ENCODE measurements around the gene PPP1R13B. TPM values are rescaled to one million over a fixed set of nuclear protein-coding genes. Genes with fewer than 3 reads are reported as not detected.

Gene PPP1R13B
- total RNA-seq, 4 donors from 2014 or later: 19.9 to 25.2 (median 23.6) TPM

DNA sequence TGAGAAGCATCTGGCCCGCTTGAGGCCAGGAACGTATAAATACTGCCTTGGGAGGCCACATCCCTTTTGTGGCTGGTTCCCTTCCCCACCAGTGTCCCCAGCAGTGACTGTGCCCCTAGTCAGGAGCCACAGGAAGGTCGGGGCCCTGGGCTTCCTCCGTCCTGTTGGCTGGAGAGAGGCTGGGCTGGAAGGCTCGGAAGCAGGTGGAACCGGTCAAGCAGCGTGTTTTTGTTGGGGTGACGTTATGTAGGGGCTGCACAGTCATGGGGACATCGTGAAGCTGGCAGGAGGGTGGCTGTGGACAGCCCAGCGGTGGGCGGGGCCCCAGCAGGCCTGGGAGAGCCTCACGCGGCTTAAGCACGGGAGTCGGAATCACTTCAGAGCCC is 142.3 kb downstream of the PPP1R13B start:
- no peaks in the 10 kb centered on the region for H3K9me3 ChIP-seq
- 40% methylated on average over 7 of the region's 15 CpGs for WGBS
- peaks cover 34 to 73% (median 60%) of the 10 kb centered on the region in 4 donors for H3K4me1 ChIP-seq
- no peak for DNase-seq (ENCODE audit: extremely low spot score)
- H3K27ac ChIP-seq (replicated peaks in 1 of 4): peak overlapping the region; percentile 23 to 74 (median 53)
- no peaks in the 10 kb centered on the region for H3K27me3 ChIP-seq
- H3K4me3 ChIP-seq: peak overlapping the region in 1 of 4 donors; percentile 11
- intact Hi-C loops (cut with DNase I): no loop called here
- H3K36me3 ChIP-seq: peaks cover 21 to 77% (median 69%) of the 10 kb centered on the region in 4 donors
- TF ChIP-seq, protein P1, sequence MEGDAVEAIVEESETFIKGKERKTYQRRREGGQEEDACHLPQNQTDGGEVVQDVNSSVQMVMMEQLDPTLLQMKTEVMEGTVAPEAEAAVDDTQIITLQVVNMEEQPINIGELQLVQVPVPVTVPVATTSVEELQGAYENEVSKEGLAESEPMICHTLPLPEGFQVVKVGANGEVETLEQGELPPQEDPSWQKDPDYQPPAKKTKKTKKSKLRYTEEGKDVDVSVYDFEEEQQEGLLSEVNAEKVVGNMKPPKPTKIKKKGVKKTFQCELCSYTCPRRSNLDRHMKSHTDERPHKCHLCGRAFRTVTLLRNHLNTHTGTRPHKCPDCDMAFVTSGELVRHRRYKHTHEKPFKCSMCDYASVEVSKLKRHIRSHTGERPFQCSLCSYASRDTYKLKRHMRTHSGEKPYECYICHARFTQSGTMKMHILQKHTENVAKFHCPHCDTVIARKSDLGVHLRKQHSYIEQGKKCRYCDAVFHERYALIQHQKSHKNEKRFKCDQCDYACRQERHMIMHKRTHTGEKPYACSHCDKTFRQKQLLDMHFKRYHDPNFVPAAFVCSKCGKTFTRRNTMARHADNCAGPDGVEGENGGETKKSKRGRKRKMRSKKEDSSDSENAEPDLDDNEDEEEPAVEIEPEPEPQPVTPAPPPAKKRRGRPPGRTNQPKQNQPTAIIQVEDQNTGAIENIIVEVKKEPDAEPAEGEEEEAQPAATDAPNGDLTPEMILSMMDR (IDR thresholded peaks at IDR 0.05): no peak
- TF ChIP-seq POLR2A (IDR thresholded peaks at IDR 0.05; ENCODE audit: low read depth) (no peak), EP300 (IDR thresholded peaks at IDR 0.05) (no peak), POLR2AphosphoS5 (IDR thresholded peaks at IDR 0.05) (peak in 1 of 2 donors; percentile 31)

DNA sequence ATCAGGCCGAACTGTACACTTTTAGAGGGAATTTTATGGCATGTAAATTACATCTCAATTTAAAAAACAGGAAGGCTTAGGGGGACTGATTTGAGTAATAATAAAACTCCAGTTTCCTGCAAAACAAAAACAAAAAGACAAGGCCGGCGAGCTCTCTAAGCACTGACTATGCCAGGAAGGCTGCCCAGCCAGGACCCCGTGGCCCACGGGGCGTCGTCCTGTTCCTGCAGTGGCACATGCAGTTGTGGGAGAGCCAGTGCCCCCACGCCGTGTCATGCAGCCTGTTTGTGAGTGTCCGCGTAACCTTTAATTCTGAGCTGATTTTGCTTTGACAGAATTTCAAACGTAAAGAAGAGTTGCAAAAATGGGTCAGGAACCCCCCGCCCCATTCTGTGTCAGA is 142.7 kb downstream of the PPP1R13B start:
- intact Hi-C loops (cut with DNase I): no loop called here
- H3K9me3 ChIP-seq: no peaks in the 10 kb centered on the region
- H3K4me3 ChIP-seq: no peak overlapping the region
- TF ChIP-seq, protein P1 (IDR thresholded peaks at IDR 0.05): no peak
- no peak for TF ChIP-seq POLR2AphosphoS5 (IDR thresholded peaks at IDR 0.05)
- TF ChIP-seq POLR2A (IDR thresholded peaks at IDR 0.05; ENCODE audit: low read depth): no peak
- no peak for TF ChIP-seq EP300 (IDR thresholded peaks at IDR 0.05)
- H3K4me1 ChIP-seq: peaks cover 38 to 77% (median 61%) of the 10 kb centered on the region in 4 donors
- WGBS: 61% methylated on average over 13 of the region's 13 CpGs
- DNase-seq (ENCODE audit: extremely low spot score): no peak
- H3K27me3 ChIP-seq: no peaks in the 10 kb centered on the region
- peaks cover 21 to 78% (median 73%) of the 10 kb centered on the region in 4 donors for H3K36me3 ChIP-seq
- H3K27ac ChIP-seq (replicated peaks in 1 of 4): peak overlapping the region; percentile 23 to 74 (median 53)

DNA sequence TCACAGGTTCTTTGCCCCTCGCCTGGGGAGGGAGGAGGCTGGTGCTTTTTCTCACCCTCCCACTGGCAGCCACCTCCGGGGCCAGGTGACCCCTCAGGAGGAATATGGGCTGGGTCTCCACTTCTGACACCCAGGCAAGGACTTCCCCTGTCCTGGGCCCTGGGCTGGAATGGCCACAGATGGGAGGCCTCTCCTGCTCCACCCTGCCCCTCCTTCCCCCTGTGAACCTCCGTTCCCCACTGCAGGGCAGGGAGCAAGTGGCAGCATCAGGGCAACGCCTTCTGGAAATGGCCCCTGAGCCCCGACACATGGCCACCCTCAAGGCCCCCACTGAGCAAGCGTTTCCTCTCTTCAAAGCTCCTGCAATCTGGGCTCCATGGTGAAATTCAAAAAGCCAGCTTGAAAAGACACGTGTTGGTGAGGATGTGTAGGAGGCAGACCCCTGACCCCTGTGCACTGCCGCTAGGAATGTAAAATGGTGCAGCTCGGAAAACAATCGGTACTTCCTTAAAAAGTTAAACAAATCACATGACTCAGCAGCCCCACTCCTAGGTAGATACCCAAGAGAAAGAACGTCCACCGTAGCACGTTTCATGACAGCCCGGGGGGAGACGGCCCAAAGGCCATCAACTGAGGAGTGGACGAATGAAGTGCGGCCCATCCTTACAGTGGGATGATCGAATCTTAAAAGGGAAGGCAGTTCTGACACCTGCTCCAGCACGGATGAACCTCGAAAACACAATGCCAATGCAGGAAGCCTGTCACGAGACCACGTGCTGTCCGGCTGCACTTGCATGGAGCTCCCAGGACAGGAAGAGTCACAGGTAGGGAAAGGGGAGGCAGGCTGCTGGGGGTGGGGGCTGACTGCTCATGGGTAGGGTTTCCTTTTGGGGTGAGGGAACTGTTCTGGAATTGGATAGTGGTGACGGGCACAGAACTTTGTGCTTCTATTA is 143.7 kb downstream of the PPP1R13B start:
- Histone ChIP-seq H3K4me3 (no peak overlapping the region), H3K27ac (replicated peaks in 1 of 4) (peak overlapping the region in 2 of 4 donors; percentile 64 to 74), H3K4me1 (peaks cover 41 to 75% (median 62%) of the 10 kb centered on the region in 4 donors), H3K9me3 (no peaks in the 10 kb centered on the region), H3K27me3 (no peaks in the 10 kb centered on the region), H3K36me3 (peaks cover 26 to 85% (median 82%) of the 10 kb centered on the region in 4 donors)
- TF ChIP-seq POLR2AphosphoS5 (IDR thresholded peaks at IDR 0.05) (no peak), EP300 (IDR thresholded peaks at IDR 0.05) (no peak), POLR2A (IDR thresholded peaks at IDR 0.05; ENCODE audit: low read depth) (no peak)
- TF ChIP-seq, protein P1 (IDR thresholded peaks at IDR 0.05): no peak
- 74% methylated on average over 24 of the region's 24 CpGs for WGBS
- intact Hi-C loops (cut with DNase I): no loop called here
- no peak for DNase-seq (ENCODE audit: extremely low spot score)

DNA sequence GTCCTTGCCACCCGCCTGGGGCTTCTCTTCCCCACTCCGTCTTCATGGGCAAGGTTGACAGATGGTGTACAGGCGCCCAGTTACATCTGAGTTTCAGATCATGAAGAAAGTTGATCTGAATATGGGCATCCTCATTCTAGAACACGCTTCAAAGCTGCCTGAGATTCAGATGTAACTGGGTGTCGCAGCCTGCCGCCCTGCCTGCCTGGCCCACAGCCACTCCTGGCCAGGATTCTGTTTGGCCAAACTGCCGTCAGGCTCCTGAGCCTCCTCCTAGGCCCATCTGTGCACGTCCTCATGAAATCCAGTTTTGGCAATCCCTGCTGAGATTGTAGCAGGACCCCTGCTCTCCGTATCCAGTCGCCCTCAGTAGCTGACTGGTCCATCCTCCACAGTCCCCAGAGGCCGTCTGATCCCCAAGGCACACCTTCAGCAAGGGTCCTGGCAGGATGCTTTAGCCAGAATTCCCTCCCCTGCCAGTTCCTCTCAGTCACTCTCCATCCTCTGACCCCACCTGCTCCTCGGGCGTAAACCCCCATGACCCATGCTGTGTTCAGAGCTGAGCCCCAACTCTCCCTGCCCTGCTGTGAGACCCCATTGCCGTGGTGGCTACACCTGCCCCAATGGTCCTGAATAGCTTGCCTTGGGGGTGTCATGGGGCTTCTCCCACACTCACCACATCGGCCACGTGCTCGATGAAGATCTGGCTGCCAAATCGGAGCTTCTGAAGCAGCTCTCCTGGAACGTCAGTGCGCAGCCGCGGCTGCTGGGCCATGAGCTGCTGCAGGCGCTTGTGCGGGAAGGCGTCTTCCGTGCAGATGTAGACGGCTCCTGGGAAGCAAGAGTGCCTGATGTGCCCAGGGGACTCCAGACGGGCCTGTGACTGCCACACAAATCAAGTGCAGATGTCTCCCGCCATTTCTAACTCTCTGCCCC is 144.6 kb downstream of the PPP1R13B start:
- DNase-seq (ENCODE audit: extremely low spot score): no peak

More for the DNA sequence above, 144.6 kb downstream of the PPP1R13B start:
- H3K9me3 ChIP-seq: no peaks in the 10 kb centered on the region
- 87% methylated on average over 25 of the region's 29 CpGs for WGBS
- TF ChIP-seq POLR2A (IDR thresholded peaks at IDR 0.05; ENCODE audit: low read depth) (no peak), EP300 (IDR thresholded peaks at IDR 0.05) (no peak), POLR2AphosphoS5 (IDR thresholded peaks at IDR 0.05) (no peak)
- TF ChIP-seq, protein P1 (IDR thresholded peaks at IDR 0.05): no peak
- no peak overlapping the region for H3K4me3 ChIP-seq
- H3K27me3 ChIP-seq: no peaks in the 10 kb centered on the region
- H3K36me3 ChIP-seq: peaks cover 26 to 93% (median 91%) of the 10 kb centered on the region in 4 donors
- H3K4me1 ChIP-seq: peaks cover 44 to 75% (median 63%) of the 10 kb centered on the region in 4 donors
- intact Hi-C loops (cut with DNase I): no loop called here
- peak overlapping the region in 1 of 4 donors; percentile 8 for H3K27ac ChIP-seq (replicated peaks in 1 of 4)
